NCI-H82 (cell line): ENCODE data around the gene ZBED2.
A peak's percentile ranks its signal among the peaks of the same experiment; 100 is the strongest.

Experiments
- DNase-seq: peaks from one replicate; lab custom pipeline; 2025; lab: John Stamatoyannopoulos, UW

The ZBED2 gene

DNA sequence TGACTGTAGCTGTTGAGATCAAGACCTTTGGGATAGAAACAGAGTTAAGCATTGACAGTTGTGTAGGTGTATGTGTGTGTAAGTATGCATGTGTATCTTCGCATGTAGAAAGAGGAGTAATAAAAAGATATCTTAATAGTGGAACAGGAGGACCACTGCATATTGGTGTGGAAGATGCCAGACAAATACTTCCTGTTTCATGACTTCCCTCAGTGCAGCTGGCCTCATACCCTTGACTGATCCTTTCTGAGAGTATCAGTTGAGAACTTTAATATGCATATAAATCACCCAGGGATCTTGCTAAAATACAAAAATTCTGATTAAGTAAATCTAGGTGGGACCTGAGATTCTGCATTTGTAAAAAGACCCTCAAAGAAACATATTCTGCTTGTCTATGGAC is 8.5 kb upstream of the ZBED2 start:
- DNase-seq = no peak

DNA sequence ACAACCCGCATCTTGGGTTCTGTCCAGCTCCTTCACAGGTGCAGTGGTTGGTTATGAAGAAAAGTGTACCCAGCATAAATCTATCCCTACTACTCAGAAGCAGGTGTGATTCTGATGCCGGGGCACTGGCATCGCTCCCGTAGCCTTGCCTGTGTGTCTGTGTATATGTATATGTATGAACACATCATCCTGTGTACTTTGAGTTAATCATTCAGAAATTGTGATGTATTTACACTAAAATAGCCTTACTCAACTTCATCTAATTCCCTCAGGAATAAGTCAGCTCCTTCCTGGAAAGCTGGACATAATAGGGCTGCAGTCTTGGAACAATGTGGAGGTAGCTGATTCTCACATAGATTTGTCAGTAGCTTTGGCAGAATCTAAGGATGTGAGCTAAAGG is 6.7 kb upstream of the ZBED2 start:
- no peak for DNase-seq

DNA sequence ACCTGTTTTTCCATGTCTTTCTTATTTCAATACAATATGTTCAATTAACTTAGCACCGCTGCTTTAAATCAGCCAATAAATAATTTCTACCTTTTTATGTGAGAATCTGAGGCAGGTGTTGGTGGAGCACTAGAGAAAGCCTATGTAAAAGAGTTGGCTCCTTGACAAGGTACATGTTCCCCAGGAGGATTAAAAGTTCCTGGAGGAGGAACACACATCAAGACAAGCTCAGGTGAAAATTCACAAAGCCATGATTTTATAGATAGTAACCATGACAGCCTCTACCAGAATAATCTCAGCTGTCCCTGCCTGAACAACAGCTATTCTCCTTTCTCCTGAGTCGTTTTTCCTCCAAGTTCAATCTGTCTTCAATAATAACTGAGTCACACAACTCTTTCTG is 3.4 kb upstream of the ZBED2 start:
- DNase-seq = no peak

DNA sequence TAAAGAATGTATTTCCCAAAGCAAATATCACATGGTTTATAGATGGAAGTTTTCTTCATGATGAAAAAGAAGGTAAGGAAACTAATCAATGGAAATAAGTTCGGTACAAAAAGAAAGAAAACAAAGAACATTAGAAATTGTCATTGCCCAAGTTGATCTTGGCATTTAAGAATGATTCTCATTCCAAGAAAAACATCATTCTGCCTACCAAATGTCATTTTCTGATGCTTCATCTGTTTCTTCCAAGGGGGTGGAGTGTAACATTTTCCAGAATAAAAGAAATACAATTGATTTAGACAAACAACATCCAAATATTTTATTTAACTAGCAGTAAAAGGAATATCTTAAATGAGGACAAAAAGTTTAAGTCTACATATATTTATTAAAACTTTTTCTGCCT is 3.0 kb upstream of the ZBED2 start:
- DNase-seq = no peak

DNA sequence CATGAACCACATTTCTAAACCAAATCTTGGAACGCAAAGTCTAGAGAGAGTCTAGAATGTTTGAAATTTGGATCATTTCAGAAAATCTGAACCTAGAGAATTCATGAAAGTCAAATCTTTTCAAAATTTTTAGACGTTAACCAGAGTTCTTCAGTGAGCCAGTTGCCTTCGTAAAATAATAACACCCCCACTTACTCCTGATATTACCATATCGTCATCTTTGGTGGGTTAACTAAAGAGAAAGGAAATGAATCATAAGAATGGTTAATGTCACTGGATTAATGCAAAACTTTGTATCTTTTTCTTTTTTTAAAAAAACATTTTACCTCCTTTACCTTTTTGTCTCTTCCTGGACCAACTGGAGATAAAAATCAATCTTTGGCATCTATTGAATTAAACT is 1.2 kb upstream of the ZBED2 start:
- DNase-seq = no peak

DNA sequence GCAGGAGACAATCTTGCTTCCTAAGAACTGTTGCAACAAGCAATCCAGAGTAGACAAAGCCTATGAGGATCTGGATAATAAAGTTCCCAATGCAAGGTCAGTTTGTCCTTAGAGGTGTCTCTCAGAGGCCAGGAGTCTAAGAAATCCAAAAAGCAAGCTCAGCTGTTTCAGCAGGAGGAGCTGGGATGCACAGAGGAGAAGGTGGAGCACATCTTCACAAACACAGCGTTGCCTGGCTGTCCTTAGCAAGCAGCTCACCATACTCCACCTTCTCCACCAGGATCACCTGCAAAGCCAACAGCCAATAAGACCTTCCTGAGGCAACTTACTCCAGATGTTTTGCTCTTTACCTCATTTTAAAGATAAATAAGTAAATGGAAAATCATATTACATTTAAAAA is 365 bp downstream of the ZBED2 start:
- no peak for DNase-seq

DNA sequence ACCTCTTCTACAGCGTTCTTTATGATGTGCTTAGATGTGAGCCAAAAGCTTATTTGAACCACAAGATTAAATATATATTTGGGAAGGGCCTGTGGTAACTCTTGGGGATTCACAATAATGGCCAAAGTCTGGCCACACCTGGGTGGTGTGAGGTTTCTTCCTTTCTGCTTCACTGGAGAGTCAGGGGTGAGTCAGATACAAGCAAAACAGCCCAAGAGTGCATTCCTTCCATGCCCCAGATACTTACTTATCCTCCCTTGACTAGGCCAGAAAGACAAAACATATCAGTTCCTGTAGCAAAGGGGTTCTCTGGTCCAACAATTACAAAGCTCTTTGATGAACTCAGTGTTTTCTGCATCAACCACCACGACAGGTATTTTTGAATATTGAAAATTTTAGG is 941 bp downstream of the ZBED2 start:
- no peak for DNase-seq

DNA sequence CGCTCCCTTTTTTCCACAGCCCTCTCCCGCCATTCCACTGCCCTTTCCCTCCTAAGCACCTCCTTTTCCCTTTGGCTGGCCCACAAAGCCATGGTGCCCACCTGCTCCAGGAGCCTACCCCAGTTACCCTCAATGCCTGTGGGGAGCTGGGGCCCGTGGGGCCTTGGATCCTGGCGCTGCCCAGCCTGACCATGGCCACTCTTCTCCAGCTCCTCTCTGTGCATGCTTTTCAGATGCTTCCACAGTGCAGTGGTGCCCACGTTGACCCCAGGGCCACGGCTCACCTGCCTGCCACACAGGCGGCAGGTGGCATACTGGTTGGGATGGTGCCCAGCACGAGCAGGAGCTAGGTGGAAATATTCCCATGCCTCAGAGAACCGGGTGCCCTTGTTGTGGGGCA is 1.5 kb downstream of the ZBED2 start:
- no peak for DNase-seq

DNA sequence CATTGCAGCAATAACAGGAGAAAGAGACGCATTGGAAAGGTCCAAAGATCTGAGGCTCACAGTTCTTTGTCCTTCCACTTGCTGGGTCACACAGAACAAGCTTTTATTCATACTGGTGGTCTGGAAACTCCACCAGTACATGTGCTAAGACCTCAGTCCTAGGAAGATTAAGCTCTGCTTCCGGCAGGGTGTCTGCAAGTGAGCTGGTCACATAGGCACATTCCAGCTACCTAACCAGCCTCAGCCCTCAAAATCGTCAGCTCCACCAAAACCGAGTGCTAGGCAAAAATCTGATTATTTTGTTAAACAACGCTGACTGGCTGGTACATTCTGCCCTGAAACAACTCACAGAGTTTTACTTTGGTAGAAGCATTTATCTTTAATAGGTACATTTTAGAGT is 2.2 kb downstream of the ZBED2 start:
- no peak for DNase-seq

DNA sequence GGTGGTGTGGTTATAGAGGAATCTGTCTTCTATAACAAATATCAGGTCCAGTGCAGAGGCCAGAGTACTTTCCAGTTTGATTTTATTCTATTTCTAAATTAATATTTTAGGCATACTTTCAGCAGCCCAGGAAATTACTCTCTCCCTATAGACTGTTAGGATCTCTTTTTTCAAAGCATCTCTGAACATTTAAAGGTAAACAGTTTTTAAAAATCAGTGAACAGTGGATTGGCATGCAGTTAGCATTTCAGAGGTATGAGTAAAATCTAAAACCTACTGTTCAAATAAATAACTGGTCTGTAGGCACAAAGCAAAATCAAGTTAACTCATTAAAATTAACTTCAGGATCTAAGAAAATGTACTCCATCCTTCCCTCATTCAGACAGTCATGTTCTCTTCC is 3.0 kb downstream of the ZBED2 start:
- DNase-seq = no peak

DNA sequence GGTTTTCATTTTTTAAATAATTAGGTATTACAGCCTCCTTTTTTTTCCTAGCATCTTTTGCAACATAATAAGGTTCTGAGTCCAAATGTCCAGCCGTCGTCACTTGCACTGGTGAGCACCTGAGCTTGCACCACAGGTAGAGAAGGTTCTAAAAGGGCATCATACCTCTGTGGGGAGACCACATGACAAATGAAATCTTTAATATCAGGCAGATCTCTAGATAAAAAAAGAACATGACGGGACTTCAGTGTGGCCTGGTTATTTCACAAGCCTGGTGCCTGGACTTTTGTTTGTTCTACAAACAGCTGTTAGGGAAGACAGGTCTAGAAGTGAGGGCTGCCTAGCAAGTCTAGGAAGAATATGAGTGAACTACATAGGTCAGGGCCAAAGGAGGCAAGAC is 3.6 kb downstream of the ZBED2 start:
- DNase-seq = no peak

DNA sequence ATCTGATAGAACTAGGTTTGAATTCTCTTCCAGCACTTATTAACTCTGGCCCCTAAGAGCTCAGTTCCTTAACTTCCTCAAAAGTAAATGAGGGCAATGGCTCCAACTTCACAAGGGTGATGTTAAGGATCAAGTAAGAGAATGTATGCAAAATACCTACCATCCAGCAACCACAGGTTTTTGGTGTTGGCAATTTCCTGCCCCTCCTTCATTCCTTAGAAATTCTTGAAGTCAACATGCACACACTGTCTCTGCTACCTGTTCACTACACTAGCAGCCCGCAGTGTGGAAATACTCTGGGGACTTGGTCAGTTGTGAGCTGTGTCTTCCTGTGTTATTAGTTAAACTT is 5.0 kb downstream of the ZBED2 start:
- no peak for DNase-seq

DNA sequence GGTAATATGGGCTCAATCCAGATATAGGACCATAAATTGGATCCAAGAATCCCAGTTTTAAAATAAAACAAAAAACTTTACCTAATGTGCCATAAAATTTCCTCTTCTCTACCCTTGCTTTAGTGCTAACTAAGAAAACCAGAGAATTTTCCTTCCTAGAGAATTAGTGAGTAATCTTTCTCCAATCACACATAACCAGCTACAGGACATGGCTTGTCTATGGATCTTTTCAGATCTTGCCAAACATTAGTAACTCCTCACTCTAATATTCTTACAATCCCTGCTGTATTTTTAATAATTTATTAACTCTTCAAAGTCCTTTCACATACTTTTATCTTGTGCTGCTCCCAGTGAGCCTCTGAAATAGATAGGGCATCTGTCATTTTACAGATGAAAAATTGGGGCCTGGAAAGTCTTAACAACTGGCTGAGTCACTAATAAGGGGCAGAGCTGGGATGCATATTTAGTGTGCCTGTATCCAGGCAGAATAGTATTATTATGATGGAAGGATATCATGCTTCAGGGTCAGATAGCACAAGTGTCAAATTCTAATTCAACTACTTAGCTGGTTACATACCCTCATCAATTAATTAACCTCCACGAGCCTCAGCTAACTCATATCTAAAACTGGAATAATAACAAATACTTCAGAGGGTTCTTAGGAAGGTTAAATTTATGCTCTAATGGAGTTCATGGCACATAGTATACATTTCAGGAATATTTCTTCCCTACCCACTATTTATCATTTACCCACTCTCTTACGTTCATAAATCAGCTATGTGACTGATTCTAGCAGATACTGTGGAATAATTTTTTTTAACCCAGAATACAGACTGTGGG is 5.6 kb downstream of the ZBED2 start:
- no peak for DNase-seq

DNA sequence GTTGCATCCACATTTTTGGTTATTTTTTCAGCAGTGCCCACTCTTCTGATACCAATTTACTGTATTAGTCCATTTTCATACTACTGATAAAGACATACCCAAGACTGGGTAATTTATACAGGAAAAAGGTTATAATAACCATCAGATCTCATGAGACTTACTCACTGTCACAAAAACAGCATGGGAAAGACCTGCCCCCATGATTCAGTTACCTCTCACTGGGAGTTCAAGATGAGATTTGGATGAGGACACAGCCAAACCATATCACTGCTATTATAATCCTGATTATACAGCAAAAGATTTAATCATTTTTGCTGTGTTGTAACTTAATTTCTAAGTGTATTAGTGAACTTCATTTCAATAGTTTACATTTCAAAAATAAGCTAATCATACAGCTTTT is 6.6 kb downstream of the ZBED2 start:
- DNase-seq = no peak

DNA sequence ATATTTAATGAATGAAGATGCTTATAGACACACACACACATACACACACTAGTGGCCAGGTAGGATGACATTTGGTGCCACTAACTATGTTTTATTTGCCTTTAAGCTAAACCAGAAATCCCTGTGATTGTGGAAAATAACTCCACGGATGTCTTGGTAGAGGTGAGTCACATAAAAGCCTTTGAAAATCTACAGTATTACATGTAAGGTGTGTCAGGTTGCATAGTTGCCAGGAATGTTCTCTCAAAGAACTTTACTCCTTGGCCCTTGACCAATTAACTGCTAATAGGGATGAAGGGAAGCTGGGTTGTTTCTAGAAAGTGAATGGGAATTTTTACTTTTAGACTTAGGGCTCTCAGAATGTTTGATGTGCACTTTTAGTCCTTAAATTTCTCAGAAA is 9.9 kb downstream of the ZBED2 start:
- DNase-seq = no peak

DNA sequence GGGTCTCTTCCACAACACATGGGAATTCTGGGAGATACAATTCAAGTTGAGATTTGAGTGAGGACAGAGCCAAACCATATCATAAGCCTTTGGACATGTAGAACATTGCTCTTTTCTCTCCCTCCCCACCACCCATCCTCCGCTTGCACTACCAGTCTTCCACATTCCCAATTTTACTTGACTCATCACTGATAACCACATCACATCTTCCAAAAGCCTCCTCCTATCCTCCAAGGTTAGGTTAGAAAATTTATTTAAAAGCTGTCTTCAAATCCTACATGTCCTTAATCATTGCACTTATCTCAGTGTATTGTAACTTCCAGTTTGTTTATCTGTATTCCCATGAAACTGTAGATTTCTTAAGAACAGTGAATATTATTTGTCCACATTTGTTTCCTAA is 10.4 kb downstream of the ZBED2 start:
- DNase-seq = no peak

DNA sequence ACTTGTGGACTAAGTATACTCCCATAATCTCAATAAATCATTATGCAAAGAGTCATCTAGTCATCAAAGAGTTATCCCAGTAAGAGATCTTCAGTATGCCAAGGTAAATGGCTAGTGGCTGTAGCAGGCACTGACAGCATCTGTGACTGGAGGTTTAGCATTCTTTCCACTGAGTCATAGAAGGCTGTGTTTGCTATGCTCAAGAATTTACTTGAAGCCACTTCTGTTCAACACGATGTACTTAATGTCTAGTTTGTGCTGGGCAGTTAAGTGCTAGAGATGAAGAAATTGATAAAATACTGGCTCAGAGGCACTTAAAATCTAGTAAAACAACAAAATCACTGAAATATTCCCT is 13.0 kb downstream of the ZBED2 start:
- no peak for DNase-seq

DNA sequence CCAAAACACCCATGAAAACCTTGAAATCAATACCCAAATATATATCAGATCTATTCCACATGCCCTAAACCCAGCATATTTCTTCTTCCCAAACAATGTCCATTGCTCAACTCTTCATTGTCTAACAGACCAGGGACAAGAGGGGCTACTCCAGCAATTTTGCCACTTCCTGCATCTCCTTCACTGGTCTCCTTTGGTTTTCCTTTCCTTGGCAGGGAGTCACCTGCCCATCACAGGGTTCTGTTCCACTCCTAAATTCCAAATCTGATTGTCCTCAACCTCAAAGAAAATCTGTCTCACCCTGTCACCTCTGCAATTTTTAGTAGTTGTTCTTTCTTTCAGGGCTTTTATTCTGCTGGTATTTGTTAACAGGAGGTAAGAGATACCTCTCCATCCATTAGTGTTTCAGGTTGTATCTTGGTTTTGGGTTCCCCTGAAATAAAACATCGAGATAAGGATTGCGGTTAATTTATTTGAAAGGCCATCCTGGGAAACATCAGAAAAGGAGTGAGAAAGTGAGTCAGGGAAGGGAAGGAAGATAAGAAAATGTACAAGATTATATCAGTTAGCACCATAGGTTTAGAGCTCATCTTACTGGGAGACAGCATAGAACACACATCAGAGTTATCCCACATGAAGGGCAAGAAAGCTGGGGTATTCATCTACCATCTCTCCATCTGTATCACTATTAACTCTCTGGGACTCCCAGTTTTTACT is 13.6 kb downstream of the ZBED2 start:
- no peak for DNase-seq

DNA sequence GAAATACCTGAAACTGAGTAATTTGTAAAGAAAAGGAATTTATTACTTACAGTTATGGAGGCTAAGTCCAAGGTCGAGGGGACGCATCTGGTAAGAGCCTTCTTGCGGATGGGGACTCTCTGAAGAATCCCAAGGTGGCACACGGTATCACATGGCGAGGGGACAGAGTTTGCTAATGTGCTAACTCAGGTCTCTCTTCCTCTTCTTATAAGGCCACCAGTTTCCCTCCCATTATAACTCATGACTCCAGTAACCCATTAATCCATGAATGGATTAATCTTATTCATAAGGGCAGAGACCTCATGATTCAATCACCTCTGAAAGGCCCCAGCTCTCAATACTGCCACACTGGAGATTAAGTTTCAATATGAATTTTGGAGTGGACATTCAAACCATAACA is 15.7 kb downstream of the ZBED2 start:
- DNase-seq = no peak

DNA sequence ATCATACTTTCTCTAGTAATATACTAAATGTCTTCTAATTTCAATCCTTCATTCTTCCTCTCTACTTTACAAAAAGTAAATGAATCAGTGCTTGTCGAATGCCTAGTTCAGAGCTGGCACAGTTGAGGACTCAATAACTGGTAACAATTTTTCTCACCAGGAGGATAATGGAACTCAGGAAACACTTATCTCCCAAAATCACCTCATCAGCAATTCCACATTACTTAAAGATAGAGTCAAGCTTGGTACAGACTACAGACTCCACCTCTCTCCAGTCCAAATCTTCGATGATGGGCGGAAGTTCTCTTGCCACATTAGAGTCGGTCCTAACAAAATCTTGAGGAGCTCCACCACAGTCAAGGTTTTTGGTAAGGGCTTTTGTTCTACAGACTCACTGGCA is 16.3 kb downstream of the ZBED2 start:
- DNase-seq = no peak

DNA sequence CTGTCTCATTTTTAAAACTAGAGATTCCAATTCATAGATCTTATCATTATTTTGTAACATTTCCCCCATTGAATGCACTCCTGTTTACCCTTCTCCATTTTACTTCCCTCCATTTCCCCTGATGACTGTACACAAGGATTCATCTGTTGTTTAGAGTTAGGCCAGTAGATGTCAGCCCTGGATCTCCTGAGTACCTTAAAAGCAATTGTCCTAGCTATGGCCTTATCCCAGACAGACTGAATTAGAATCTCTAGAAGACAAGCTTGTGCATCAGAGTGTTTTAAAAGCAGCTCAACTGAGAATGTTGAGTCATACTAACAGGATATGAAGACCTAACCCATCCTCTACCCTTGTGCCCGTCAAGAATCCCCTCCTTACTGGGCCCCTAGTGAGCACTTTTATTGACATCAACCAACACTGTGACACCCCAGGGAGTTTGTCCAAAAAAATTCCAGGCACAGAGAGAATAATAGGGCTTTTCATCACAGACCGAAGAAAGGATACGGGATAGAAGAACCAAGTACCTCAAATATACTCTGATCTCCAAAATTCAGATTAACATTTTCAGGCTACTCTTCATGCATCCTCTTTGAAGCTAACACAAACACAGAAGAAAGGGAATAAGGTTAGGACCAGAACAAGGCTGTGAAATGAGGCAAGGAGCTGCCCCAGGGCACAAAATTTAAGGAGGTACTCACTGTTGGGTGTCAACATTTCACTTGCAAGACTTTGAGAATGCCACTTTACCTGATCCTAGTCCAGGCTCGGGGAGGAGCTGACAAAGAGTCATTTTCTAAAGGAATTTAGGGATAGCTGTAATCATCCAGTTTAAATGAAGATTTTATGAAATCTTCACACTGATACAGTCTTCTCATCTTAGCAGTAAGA is 17.1 kb downstream of the ZBED2 start:
- DNase-seq = peak; percentile 64

DNA sequence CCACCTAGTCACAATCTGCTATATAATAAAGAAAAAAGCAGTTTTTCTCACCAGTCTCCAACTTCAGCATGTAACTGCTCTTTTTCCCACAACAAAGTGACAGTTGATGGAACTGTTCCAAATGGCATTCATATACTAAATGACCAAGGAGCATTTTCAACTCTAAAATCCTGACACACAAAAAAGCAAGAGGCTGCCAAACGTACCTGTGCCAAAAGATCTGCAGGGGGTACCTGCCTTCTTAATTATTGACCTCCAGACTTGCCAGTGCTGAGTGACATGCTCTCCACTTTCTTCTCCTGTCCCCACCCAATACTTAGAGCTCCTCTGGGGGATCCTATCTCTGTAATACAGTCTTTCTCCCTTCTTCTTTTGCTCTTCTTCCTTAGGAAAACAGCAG is 18.0 kb downstream of the ZBED2 start:
- no peak for DNase-seq

DNA sequence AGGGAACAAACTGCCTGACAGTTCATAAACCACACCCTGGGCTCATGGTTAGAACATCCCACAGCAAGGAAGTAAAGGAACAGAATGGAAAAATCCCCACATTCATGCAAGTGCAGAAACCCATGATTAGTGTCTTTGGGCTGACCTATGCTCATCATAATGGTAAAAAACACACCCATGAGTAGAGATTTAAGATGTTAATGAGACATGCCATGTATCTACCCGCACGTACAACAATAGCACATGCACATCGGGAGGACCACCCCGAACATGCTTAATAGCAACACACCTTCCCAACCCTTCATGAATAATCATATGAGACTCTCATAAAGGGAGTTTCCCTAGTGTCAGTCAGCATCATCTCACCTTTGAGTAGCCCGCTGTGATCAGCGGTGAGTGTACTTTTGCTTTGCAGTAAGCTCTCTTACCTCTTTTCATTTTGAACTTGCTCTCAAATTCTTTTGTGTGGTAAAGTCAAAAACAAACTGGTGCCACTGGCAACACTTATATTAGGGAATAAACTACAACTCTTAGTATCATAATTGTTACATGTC is 23.2 kb downstream of the ZBED2 start:
- DNase-seq = no peak
